OCI-LY3 (cell line): Measurements from ENCODE around the gene CFAP298.

Experiments used
- CTCF ChIP-seq: fragments of 200-600, 300-600 bp; sonication (generic); IDR thresholded peaks from 2 replicates; pipeline ENCODE4 v1.5.1; 2014; ENCODE audit warnings: antibody characterized with exemption, low read length, low read depth
- EZH2phosphoT487 ChIP-seq: fragments of 200-600 bp; shearing (Covaris generic); IDR thresholded peaks from 2 replicates; pipeline ENCODE4 v1.6.1; 2018; ENCODE audit warnings: antibody characterized with exemption, mixed run types, low read depth

DNA sequence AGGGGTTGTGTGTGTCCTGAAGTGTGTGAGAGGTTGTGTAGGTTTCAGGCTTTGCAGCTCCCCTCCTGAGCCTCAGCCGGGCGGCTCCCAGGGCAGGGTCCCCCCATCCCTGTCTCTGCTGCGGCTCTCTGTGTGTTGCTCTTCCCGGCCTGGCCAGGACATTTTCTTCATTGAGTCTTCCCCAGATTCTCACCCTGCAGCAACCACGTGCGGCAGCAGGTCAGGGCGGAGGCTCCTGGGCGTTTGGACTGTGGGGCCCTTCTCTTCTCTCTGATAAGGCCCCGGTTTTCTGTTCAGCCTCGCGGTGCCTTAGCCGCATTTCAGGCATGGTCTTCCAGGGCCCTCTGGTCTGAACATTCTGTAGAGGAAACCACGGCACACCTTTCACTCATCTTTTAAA is 25.1 kb downstream of the CFAP298 start:
- TF ChIP-seq CTCF (no peak), EZH2phosphoT487 (no peak)
